Superior temporal gyrus (tissue), 1 donor: ENCODE results near the gene COG5.

Experiments
- DNase-seq: peaks from one replicate; pipeline ENCODE4 v3.0.0-alpha.2; 2016; ENCODE audit errors: extremely low spot score

Gene COG5

DNA sequence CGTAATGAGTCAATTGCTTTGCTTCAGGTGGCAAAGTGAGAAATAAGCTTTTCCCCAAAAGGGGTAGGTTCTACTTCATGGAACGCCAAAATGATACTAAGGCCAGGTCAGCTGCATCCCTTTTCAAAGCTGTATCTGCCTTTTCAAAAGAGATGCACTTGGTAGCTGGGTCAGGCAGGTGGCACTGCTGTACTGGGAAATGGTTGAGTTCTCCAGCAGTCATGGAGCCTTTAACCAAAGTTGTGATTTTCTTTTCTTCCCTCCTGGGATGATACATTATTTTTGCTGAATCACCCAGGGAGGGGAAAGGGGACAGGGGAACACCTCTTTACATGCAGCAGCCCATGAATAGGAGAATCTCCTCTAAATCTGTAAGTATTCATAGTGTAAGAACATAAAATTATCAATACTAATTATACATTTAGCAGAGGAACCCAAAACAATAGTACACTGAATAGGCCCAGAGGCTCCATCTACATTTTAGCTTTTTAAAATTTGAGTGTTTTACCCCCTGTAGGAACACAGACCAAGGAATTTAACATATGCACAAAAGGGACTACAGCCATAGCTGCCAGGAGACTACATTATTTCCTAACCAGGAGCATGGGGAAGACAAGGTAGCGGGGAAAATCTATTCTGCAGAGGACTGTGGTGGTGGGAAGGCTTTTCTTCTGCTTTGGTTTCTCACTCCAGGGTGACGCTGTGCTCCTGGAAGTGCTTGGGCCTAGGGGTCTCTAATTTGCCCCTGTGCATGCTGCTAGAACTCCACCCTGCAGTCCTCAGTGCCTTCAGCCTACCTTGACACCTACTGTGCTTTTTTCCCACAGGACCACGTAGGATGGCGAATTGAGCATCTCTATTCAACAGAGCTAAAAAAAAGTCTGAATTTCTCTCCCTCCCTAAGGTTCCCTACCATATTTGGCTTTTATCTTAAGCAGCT is 100.3 kb downstream of the COG5 start:
- DNase-seq = peak; percentile 82

DNA sequence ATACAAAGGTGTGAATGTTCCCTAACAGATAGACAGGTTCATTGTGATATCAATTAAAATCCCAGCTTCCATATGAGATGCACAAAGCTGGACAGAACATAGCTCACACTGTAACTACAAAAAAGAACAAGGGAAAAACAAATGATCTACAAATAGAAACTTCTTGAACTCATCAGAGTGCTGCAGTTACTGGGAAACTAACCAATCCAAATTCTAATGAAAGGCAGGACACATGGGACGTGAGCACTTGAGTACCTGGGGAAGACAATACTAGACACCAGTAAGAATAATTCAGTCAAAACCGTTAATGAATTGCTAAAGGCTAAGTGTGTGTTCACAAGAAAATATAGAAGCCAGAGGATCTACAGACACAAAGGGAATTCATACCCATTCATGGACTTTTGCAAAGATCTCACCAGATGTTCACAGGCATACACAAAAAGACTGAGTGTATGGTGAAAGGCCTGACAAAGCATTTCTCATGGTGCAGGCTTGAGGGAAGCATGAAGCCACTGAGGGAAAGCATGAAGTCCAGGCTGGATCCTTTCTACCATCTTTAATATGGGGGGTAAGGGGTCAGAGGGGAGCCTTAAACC is 101.7 kb downstream of the COG5 start:
- peak; percentile 57 for DNase-seq

DNA sequence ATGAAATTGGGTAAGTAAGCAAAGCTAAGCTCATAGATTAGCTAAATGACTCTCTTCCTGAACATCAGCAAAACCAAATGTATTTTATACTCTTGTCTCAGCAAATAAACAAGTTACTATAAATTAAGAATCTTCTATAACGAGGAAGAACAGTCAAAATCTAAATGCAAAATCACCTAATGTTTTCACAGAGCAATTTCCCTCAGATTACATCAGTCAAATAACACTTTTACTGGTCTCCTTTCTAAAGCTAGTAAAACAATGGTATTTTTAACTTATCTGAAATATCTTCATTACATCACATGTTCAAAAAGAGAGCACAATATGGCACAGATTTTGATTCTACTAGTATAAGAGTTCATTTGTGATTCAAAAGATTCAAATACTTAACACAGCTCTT is 110.3 kb downstream of the COG5 start:
- peak; percentile 37 for DNase-seq

DNA sequence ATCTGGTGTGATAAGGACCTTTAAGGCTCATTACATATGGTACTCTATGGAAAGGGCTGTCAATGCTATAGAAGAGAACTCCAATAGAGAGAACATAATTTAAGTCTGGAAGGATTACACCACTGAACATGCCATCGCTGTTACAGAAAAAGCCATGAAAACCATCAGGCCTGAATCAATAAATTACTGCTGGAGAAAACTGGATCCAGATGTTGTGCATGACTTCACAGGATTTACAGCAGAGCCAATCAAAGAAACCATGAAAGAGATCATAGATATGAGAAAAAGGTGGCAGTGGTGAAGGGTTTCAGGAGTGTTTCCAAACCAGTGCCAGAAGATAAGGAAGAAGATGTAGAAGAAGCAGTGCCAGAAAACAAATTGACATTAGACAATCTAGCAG is 112.8 kb downstream of the COG5 start:
- no peak for DNase-seq

DNA sequence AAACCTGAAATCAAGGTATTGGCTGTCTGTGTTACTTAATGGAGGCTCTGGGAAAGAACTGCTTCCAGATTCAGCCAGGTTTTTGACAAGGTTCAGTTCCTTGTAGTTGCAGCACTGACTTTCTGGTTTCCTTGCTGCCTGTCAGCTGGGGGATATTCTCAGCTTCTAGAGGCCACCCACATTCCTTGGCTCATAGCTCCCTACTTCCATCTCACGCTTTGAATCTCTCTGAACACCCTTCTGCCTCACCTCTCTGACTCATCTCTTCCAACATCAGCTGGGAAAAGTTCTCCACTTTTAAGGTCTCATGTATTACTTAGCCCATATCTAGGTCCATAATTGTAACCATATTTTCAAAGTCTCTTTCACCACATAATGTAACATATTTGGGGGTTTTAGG is 116.7 kb downstream of the COG5 start:
- no peak for DNase-seq

DNA sequence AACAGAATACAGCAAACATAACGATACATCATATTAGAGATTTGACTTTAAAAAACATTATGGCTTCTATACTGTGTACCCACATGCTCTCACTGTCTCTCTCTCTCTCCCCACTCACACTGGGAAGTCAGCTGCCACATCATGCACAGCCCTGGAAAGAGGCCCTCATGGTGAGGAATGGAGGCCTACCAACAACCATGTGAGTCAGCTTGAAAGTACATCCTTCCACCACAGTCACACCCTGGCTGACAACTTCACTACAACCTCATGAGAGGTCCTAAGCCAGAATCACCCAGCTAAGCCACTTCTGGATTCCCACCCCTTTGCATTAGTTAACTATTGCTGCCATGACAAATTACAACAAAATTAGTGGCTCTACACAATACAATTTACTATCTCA is 117.2 kb downstream of the COG5 start:
- no peak for DNase-seq

DNA sequence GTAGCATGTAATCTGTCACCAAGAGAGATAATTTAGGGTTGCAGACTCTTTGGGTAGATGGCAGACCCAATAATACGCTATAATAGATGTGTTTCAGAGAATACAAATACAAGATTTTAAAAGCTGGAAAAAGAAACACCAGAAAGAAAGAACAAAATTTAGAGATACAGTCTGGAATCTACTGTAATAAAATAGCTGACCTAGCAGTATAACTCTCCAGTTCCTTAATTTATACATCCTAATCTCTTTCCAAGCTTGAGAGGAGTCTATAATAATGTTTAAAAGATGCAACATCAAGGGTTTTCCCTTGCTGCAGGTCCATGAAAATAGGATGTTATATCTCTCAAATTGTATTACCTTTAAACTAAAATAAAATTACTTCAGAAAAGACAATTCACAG is 121.0 kb downstream of the COG5 start:
- DNase-seq = no peak

DNA sequence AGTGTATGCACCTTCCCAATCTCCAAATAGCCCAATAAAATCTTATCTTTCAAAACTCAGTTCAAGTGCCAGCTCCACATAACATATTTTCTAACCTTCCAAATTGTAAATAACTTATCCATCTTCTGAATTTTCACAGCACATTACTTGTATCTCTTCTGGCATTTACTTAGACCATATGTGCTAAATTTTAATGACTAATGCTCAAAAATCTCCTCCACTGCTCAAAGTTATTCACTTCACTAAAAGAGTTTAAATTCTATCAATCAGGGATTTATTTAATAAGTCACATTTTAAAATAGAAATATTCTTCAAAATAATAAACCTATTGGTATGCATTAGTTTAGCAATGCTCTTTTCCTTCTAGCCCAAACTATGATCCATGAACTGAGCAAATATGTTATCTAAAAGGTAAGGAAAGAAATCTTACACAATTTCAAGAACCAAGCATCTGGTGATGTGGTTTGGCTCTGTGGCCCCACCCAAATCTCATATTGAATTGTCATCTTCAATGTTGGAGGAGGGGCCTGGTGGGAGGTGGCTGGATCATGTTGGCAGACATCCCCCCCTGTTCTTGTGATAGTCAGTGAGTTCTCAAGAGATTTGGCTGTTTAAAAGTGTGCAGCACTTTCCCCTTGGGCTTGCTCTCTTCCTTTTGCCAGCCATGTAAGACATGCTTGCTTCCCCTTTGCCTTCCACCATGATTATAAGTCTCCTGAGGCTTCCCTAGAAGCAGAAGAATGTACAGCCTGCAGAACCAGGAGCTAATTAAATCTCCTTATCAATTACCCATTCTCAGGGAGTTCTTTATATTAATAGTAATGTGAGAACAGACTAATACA is 121.9 kb downstream of the COG5 start:
- no peak for DNase-seq

DNA sequence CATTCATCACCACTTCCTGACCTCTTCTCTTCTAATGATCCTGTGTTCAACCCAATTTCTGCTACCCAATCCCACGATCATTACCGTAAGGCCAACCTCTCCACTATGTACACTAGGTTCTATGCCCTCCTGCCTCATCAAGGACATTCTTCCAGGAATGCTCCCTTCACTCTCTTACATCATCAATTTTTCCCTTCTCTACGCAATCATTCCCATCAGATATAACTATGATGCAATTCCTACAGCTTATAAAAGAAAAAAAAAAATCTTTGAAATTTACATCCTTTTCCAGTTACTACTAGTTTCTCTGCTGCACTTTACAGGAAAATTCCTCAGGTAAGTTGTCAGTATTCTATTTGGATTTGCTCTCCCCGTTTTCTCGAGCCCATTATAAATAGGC is 124.7 kb downstream of the COG5 start:
- no peak for DNase-seq

DNA sequence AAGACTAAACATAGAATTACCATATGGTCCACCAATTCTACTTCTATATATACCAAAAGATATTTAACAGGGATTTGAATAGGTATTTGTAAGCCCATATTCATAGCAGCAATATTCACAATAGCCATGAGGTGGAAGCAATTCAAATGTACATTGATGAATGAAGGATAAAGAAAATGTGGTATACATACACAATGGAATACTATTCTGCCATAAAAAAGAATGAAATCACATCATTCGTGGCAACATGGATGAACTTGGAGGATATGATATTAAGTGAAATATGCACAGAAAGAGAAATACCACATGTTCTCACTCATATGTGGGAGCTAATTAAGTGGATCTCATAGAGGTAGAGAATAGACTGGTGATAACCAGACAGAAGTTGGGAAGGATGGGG is 128.0 kb downstream of the COG5 start:
- no peak for DNase-seq

DNA sequence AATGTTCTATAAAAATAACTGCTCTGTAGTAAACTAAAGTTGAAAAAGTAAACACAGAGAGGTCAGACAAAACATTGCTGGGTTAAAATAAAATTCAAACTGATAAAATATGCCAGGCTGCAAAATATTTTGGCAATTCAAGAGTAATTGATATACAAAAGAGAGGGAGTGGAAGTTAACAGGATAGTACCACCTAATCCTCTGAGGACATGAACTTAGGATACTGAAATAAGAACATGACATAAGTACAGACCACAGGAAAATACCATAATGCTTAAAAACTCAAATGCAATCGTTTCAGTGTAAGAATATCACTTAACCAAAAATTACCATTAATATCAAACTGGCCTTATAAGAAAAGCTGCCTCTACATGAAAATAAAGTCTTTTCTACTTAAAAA is 131.5 kb downstream of the COG5 start:
- no peak for DNase-seq

DNA sequence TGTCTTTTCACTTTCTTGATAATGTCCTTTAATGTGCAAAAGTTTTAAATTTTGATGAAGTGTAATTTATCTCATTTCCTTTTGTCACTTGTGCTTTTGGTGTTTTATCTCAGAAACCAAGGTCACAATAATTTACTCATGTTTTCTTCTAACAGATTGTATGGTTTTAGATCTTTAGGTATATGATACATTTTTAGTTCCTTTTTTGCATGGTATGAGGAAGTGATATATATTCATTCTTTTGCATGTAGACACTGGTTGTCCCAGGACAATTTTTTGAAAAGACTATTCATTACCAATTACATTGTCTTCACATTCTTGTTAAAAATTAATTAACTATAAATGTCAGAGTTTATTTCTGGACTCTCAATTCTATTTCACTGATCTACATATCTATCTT is 133.7 kb downstream of the COG5 start:
- no peak for DNase-seq

DNA sequence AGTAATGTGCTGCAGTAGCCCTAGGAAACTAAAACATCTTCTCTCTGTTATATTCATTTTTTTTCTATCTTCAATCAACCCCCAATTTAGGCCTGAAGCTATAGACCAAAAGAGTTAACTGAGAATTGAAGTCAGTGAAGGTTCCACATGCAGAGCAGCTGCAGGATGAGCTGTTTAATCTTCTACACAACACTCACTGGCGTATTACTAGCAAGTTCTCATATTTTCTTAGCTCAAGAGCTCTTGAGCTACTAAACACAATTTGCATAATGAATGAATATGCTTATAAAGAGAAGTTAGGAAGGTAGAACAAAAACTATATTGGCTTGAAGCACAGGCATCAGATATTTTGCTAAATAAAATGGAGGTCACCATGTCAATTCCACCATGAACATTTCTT is 135.1 kb downstream of the COG5 start:
- no peak for DNase-seq

DNA sequence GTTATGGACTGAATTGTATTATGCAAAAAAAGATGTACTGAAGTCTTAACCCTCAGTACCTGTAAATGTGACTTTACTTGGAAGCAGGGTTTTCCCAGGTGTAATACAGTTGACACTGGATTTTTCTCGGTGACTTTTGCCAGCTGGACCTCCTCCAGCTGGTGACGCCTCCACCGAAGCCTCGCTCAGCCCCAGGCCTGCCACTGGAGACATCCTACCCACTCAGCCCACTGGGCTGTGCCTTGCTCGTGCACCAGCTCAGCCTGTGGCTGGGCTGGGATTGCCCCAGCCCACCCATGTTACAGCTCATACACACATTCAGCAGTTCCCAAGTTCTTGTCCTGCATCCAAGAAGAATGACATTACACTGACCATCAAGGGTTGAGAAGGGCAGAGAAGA is 136.3 kb downstream of the COG5 start:
- DNase-seq = no peak

DNA sequence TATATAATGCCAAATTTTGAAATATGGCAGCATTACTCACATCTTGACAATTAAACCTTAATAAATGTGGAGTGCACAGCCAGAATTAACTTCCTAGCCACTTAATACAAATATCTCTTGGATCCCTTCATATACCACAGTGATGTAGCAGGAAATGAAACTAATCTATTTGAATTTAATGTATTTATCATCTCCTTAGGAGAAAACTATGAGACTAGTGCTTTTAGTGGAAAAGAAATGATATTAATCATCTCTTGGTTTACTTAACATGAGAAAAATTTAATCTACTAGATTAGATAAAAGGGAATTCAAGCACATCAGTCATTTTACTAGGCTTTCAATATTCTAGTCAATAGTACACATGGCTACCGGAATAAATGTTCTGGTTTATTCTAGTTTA is 149.5 kb downstream of the COG5 start:
- no peak for DNase-seq

DNA sequence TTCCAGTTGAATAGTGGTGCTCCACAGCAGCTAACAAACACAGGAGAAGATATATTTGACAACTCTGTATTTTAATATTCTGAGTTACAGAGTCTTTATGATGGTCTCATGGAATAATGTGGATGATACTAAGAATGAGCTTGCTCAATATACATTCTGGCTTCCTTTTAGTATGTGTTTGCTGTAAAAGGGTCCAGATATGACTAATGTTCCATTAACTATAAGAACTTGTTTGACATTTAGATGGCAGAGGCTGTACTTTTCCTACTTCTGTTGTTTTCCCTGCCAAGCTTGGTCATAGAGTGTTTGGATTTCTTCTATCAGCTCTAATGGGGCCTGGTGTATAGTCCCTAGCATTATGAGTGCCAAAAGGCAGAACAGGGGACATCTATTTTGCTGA is 155.4 kb downstream of the COG5 start:
- DNase-seq = no peak

DNA sequence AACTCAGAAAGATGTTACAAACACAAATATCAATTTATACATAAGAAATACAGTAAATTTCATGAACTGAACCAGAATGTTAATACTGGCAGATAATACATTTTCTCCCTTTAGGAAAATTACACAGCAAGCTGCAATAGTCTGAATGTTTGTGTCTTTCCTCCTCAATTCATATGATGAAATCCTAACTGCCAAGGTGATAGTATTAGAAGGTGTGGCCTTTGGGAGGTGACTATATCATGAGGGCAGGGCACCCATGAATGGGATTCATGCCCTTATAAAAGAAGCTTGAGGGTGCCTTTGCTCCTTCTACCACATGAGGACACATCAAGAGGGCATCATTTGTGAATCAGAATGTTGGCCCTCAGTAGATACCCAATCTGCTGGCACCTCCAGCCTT is 158.2 kb downstream of the COG5 start:
- no peak for DNase-seq

DNA sequence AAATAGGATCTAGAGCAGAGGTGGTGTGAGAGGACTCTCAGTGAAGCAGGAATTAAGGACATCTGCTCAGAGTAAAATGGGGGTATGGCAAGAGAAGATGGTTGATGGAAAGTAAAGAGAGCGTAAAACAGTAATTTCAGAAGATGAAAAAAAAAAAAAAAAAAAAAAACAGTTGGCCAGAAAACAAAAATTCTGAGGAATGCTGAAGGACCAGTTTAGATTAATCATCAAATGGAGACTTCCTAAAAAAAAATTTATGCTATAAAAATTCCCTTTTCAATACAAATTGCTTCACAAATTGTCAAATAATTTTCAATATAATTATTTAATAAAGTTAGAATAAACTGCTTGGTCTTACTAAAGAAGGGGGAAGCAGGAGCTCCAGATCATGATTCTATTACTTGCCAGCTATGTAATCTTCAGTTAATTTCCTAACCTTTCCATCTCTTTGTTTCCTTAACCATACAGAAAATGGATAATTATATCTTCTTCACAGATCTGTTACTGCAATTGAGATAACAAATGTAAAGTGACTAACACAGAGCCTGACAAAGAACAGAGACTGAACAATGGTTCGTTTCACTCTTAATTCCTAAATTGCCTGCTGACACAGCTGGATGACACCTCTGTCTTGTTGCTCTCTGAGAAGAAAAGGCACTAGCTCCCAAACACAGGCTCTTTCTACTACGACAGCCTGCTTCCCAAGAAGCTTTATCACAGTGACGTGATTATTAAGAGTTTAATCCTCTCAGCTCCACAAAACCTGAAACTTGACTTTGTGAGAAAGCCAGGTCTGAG is 158.8 kb downstream of the COG5 start:
- DNase-seq = peak; percentile 55

DNA sequence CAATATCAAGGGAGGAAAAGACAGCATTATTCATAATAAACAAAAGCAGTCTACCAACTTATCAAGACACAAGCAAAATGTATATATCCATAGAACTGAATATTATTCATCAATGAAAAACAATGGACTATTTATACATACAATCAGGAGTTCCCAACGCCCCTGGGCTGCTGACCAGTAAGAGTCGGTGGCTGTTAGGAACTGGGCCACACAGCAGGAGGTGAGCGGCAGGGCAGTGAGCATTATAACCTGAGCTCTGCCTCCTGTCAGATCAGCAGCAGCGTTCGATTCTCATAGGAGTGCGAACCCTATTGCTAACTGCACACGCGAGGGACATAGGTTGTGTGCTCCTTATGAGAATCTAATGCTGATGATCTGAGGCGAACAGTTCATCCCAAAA is 165.6 kb downstream of the COG5 start:
- no peak for DNase-seq

DNA sequence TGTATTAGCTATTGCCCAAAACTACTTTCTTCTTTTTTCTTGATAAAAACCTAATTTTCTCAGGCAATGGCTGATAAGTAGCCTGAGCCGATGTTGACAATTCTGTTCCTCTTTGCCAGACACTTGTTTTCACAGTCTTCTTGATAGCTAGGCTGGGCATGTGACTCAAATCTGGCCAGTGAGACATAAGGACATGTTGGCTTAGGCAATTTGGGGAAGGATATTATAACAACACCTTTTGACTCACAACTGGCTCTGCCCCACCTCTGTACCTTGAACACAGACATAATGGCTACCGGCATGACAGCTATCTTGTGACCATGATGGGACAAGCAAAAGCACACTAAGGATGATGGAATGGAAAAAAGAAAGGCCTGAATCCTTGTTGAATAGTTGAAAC is 166.7 kb downstream of the COG5 start:
- no peak for DNase-seq

DNA sequence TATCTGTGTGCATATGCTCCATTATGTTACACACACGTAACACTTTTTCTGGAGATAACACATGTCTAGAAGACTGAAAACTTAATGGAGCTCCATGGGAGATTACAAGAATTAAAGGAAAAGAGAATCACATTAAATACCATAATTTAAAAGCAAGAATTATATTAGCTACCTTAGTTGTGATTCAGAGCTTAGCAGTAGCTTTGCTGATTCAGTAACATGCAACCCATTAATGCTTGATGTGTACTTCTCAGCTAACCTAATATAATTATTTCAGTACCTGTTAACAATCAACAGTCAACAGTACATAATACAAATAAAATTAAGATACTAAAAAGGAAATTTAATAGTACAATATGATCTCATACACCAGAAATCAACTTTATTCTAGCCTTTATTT is 167.6 kb downstream of the COG5 start:
- DNase-seq = no peak

DNA sequence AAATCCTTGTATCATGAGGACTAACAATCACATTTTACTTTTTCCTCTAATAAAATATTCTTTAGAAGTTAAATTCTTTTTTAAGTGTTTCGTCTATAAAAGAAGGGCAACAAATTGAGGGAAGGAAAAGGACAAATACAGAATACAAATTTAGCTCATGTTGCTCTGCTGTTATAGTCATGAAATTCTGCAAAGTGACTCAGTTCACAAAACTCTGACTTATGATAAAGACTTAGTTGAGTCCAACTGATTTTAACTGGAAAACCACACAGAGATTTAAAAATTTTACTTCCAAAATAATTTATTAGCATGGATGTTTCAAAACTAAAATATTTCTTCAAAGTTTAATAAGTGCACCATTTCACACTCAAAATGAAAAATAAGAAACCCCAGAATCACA is 168.9 kb downstream of the COG5 start:
- no peak for DNase-seq
